HG03575 (cell line): ENCODE measurements around the gene GLUL.

Experiments used
- ATAC-seq: cut with Tn5 transposase; IDR thresholded peaks from one replicate; pipeline ENCODE4 v1.9.1; 2021; ENCODE audit not compliant: unreplicated experiment, insufficient number of reproducible peaks, low FRiP score; ENCODE audit errors: extremely low read depth

The GLUL gene

GRCh38 chr1:182391362-182392049 lies at the start of gene GLUL:
Gene GLUL (minus strand): TSS chr1:182391790. CDS start chr1:182388737, 3,053 bp downstream.
- peak; percentile 32 for ATAC-seq

GRCh38 chr1:182438326-182438725 lies 46.7 kb upstream of the GLUL start:
- no peak for ATAC-seq

GRCh38 chr1:182433580-182433979 lies 42.0 kb upstream of the GLUL start:
- no peak for ATAC-seq

- no peak for ATAC-seq
Measured at GRCh38 chr1:182431278-182431677, 39.7 kb upstream of the GLUL start.

GRCh38 chr1:182430263-182431068 lies 38.9 kb upstream of the GLUL start:
- no peak for ATAC-seq

GRCh38 chr1:182428043-182428442 lies 36.5 kb upstream of the GLUL start:
- no peak for ATAC-seq

- peak; percentile 57 for ATAC-seq
Measured at GRCh38 chr1:182426442-182427430, 35.1 kb upstream of the GLUL start.

GRCh38 chr1:182415789-182416188 lies 24.2 kb upstream of the GLUL start:
- no peak for ATAC-seq

- ATAC-seq: no peak
Measured at GRCh38 chr1:182413969-182414368, 22.4 kb upstream of the GLUL start.

- ATAC-seq: no peak
Measured at GRCh38 chr1:182413486-182413885, 21.9 kb upstream of the GLUL start.

- no peak for ATAC-seq
Measured at GRCh38 chr1:182410620-182411273, 19.2 kb upstream of the GLUL start.

GRCh38 chr1:182410138-182410537 lies 18.5 kb upstream of the GLUL start:
- ATAC-seq: no peak

- ATAC-seq: no peak
Measured at GRCh38 chr1:182408435-182409075, 17.0 kb upstream of the GLUL start.

GRCh38 chr1:182407724-182408123 lies 16.1 kb upstream of the GLUL start:
- ATAC-seq: no peak

GRCh38 chr1:182406012-182406411 lies 14.4 kb upstream of the GLUL start:
- no peak for ATAC-seq

- ATAC-seq: no peak
Measured at GRCh38 chr1:182405578-182405977, 14.0 kb upstream of the GLUL start.

GRCh38 chr1:182404781-182405180 lies 13.2 kb upstream of the GLUL start:
- ATAC-seq: no peak

- no peak for ATAC-seq
Measured at GRCh38 chr1:182400567-182400966, 9.0 kb upstream of the GLUL start, which contains the start of gene TEDDM1. Gene TEDDM1 (minus strand): TSS chr1:182400667. CDS start chr1:182400485, 182 bp downstream.
